HCT116 (cell line): ENCODE results near the gene ZNF560. TPM values are rescaled to one million over a fixed set of nuclear protein-coding genes. Genes with fewer than 3 reads are reported as not detected.

Source experiments
- ATAC-seq: fragments of 200-7000 bp; cut with Tn5 transposase; 2 replicates; pipeline ENCODE4 v1.9.1; 2020; ENCODE audit warnings: mild to moderate bottlenecking, moderate library complexity
- BruUV-seq: library from RNA; stranded (reverse); fragments of 400-500 nt; replicated peaks from 2 replicates; lab custom pipeline; 2021; lab: Mats Ljungman, UMichigan
- CTCF ChIA-PET: fragments of 300-600 bp; sonication (Branson Sonifier 250); formaldehyde crosslinking; loops from one replicate; lab custom pipeline; 2021; ENCODE audit warnings: antibody characterized with exemption; lab: Charles Lee
- POLR2A ChIA-PET: fragments of 300-600, 350-600 bp; sonication (Branson Sonifier 250); formaldehyde crosslinking; loops from one replicate; lab custom pipeline; 2021; ENCODE audit warnings: antibody characterized with exemption; lab: Charles Lee
- RAD21 ChIA-PET, 2 experiments: fragments of 300-600 bp; sonication (Branson Sonifier 250); formaldehyde crosslinking; loops; one replicate each; lab custom pipeline; 2023; ENCODE audit warnings: low total read pairs in 2 of 2; ENCODE audit not compliant: uncharacterized antibody in 2 of 2, unreplicated experiment in 2 of 2, low non-redundant PET in 1 of 2; lab: Charles Lee
- DNase-seq: peaks from one replicate; pipeline ENCODE4 v3.0.0-alpha.2; 2010; ENCODE audit warnings: low read depth, low spot score
- H2AFZ ChIP-seq: fragments of 200-600 bp; shearing (Covaris generic), sonication (generic); 2 replicates; pipeline ENCODE4 v1.6.1; 2017; ENCODE audit warnings: low read depth, mixed run types, mixed read lengths, antibody characterized with exemption, low read length; ENCODE audit not compliant: poor library complexity, severe bottlenecking
- H3K27ac ChIP-seq: 2 replicates; pipeline ENCODE4 v1.5.1; 2012; ENCODE audit warnings: low read depth, low read length
- H3K27me3 ChIP-seq: fragments of 200-600 bp; sonication (generic); 2 replicates; pipeline ENCODE4 v1.6.1; 2016; ENCODE audit warnings: mixed run types, low read length, mixed read lengths; ENCODE audit not compliant: insufficient read depth
- H3K36me3 ChIP-seq, 2 experiments: fragments of 200-500 bp in 1 of 2; fragments of 200-600 bp in 1 of 2; sonication (Bioruptor generic) in 1 of 2; sonication (generic) in 1 of 2; 2 replicates each; pipeline versions ENCODE4 v1.5.1 to v1.6.1; 2014 to 2016; ENCODE audit warnings: low read length in 2 of 2, inconsistent platforms in 1 of 2, mixed read lengths in 1 of 2, mixed run types in 1 of 2; ENCODE audit not compliant: insufficient read depth in 2 of 2, control insufficient read depth in 1 of 2
- H3K4me1 ChIP-seq, 2 experiments: fragments of 200-600 bp in 1 of 2; sonication (generic) in 1 of 2; 2 replicates each; pipeline versions ENCODE4 v1.5.1 to v1.6.1; 2012 to 2017; ENCODE audit warnings: low read length in 2 of 2, inconsistent platforms in 1 of 2, mild to moderate bottlenecking in 1 of 2, mixed read lengths in 1 of 2, mixed run types in 1 of 2, moderate library complexity in 1 of 2; ENCODE audit not compliant: insufficient read depth in 2 of 2, control insufficient read depth in 1 of 2
- H3K4me2 ChIP-seq: fragments of 200-600 bp; sonication (generic); 2 replicates; pipeline ENCODE4 v1.6.1; 2017; ENCODE audit warnings: mixed run types, low read length, mixed read lengths
- H3K4me3 ChIP-seq, 2 experiments: fragments of 200-600 bp in 1 of 2; sonication (generic) in 1 of 2; replicated peaks in 1 of 2; 2 replicates each; pipeline ENCODE4 v1.5.1; 2011 to 2016; ENCODE audit warnings: low read length in 2 of 2, control low read depth in 1 of 2, low read depth in 1 of 2, mild to moderate bottlenecking in 1 of 2, mixed read lengths in 1 of 2, mixed run types in 1 of 2
- H3K79me2 ChIP-seq: fragments of 200-600 bp; sonication (generic); 2 replicates; pipeline ENCODE4 v1.6.1; 2017; ENCODE audit warnings: mild to moderate bottlenecking, mixed run types, low read length, moderate library complexity, mixed read lengths; ENCODE audit not compliant: insufficient read depth
- H3K9ac ChIP-seq: fragments of 200-600 bp; sonication (generic); 2 replicates; pipeline ENCODE4 v1.6.1; 2016; ENCODE audit warnings: low read length, mixed read lengths
- H3K9me2 ChIP-seq: fragments of 200-600 bp; sonication (generic), shearing (Covaris generic); 2 replicates; pipeline ENCODE4 v1.6.1; 2017; ENCODE audit warnings: mixed run types, mild to moderate bottlenecking, moderate library complexity; ENCODE audit not compliant: insufficient read depth
- H3K9me3 ChIP-seq, 2 experiments: fragments of 200-500 bp in 1 of 2; fragments of 200-600 bp in 1 of 2; sonication (Bioruptor generic) in 1 of 2; sonication (generic) in 1 of 2; 2 replicates each; pipeline ENCODE4 v1.6.1; 2014 to 2017; ENCODE audit warnings: low read length in 2 of 2, mixed read lengths in 2 of 2, inconsistent platforms in 1 of 2, low read depth in 1 of 2, mild to moderate bottlenecking in 1 of 2, mixed run types in 1 of 2, moderate library complexity in 1 of 2; ENCODE audit not compliant: control insufficient read depth in 1 of 2, insufficient read depth in 1 of 2
- H4K20me1 ChIP-seq: fragments of 200-600 bp; sonication (generic), shearing (Covaris generic); 2 replicates; pipeline ENCODE4 v1.6.1; 2017; ENCODE audit warnings: mixed run types, mild to moderate bottlenecking, moderate library complexity; ENCODE audit not compliant: insufficient read depth
- ATF3 ChIP-seq: IDR thresholded peaks from 2 replicates; pipeline ENCODE4 v1.6.1; 2012
- EGR1 ChIP-seq: IDR thresholded peaks from 2 replicates; pipeline ENCODE4 v1.6.1; 2012; ENCODE audit warnings: low read depth
- EZH2 ChIP-seq: fragments of 200-600 bp; sonication (generic); IDR thresholded peaks from 2 replicates; pipeline ENCODE4 v1.6.1; 2017; ENCODE audit warnings: antibody characterized with exemption, mixed run types
- EZH2phosphoT487 ChIP-seq: fragments of 200-600 bp; IDR thresholded peaks from 2 replicates; pipeline ENCODE4 v1.6.1; 2018; ENCODE audit warnings: antibody characterized with exemption, borderline replicate concordance
- FOSL1 ChIP-seq: IDR thresholded peaks from 2 replicates; pipeline ENCODE4 v1.6.1; 2012; ENCODE audit warnings: low read depth
- JUND ChIP-seq: IDR thresholded peaks from 2 replicates; pipeline ENCODE4 v1.6.1; 2012
- POLR2A ChIP-seq: IDR thresholded peaks from 2 replicates; pipeline ENCODE4 v1.7.0; 2011; ENCODE audit warnings: borderline replicate concordance; ENCODE audit not compliant: insufficient read depth, insufficient read length; ENCODE audit errors: extremely low read depth
- POLR2AphosphoS5 ChIP-seq: IDR thresholded peaks from 2 replicates; pipeline ENCODE4 v1.6.1; 2011; ENCODE audit warnings: mild to moderate bottlenecking, low read depth, low read length, moderate library complexity
- RAD21 ChIP-seq: IDR thresholded peaks from 2 replicates; pipeline ENCODE4 v1.6.1; 2012; ENCODE audit warnings: low read depth, mild to moderate bottlenecking
- SIN3A ChIP-seq: IDR thresholded peaks from 2 replicates; pipeline ENCODE4 v1.6.1; 2012; ENCODE audit warnings: low read depth
- SRF ChIP-seq: IDR thresholded peaks from 2 replicates; pipeline ENCODE4 v1.6.1; 2012; ENCODE audit warnings: low read depth
- TCF7L2 ChIP-seq: IDR thresholded peaks from 2 replicates; pipeline ENCODE4 v1.7.0; 2011; ENCODE audit warnings: borderline replicate concordance, inconsistent platforms; ENCODE audit not compliant: insufficient read depth, insufficient read length; ENCODE audit errors: extremely low read depth
- intact Hi-C: fragments of 100-400 bp; cut with micrococcal nuclease; formaldehyde crosslinking; loops from 2 replicates; pipeline ENCODE4 v1.10.0; 2022
- total RNA-seq: library from RNA; stranded (reverse); gene quantifications from one replicate; pipeline ENCODE4 v1.2.1, GENCODE V29; 2021; ENCODE audit not compliant: unreplicated experiment
- TF ChIP-seq, protein P1 (sequence below): IDR thresholded peaks from 2 replicates; pipeline ENCODE4 v1.6.1; 2012

ZNF560 gene
- total RNA-seq, 1 experiment from 2014 or later = not detected

DNA sequence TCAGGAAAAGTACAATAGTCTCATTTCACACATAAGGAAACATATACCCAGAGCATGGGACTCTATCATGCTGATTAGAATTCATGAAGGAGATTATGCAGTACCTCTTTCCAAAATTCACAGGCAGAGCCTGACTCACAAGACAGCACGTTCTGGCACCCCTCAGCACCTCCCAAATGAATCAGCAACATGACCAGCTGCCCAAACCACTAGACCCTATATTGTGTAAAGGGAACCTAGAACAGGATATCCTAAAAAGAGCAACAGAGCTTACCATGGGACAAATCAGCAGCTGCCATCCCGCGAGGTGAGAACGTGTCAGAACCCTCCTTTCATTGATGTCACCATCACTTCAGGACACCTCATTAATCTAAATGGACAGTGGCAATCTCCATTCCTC lies 37.5 kb upstream of the ZNF560 start:
- no TSS peak for BruUV-seq
- H3K9ac ChIP-seq = no peak overlapping the region
- POLR2A ChIA-PET = no interaction called here
- H4K20me1 ChIP-seq = no peaks in the 10 kb centered on the region
- H3K4me3 ChIP-seq = no peak overlapping the region
- TF ChIP-seq SIN3A = no peak
- TF ChIP-seq POLR2AphosphoS5 = no peak
- no peak for TF ChIP-seq SRF
- TF ChIP-seq POLR2A = no peak
- no peak for TF ChIP-seq ATF3
- TF ChIP-seq TCF7L2 = no peak
- no peak for TF ChIP-seq RAD21
- TF ChIP-seq EZH2phosphoT487 = no peak
- TF ChIP-seq EGR1 = no peak
- TF ChIP-seq EZH2 = no peak
- TF ChIP-seq, all 23 proteins: peak for 0
- peaks cover 0 to 11% of the 10 kb centered on the region in 2 experiments; a peak in 2 of 4 replicates for H3K9me3 ChIP-seq
- H3K27ac ChIP-seq = no peak overlapping the region
- RAD21 ChIA-PET = no interaction called here
- DNase-seq (no peak), ATAC-seq (no peak)
- CTCF ChIA-PET = no interaction called here
- H3K9me2 ChIP-seq = no peaks in the 10 kb centered on the region
- no peak overlapping the region for H3K4me2 ChIP-seq
- H2AFZ ChIP-seq = no peak overlapping the region
- no peaks in the 10 kb centered on the region; a peak in 1 of 4 replicates for H3K4me1 ChIP-seq
- no peaks in the 10 kb centered on the region for H3K36me3 ChIP-seq
- H3K79me2 ChIP-seq = no peaks in the 10 kb centered on the region
- no peaks in the 10 kb centered on the region for H3K27me3 ChIP-seq
- intact Hi-C loops = no loop called here

- CTCF ChIA-PET = no interaction called here
- Histone ChIP-seq H4K20me1 (no peaks in the 10 kb centered on the region), H3K4me3 (no peak overlapping the region), H3K27me3 (no peaks in the 10 kb centered on the region), H3K9me3 (peaks cover 31 to 45% of the 10 kb centered on the region in 2 experiments; a peak in 3 of 4 replicates), H3K4me1 (no peaks in the 10 kb centered on the region), H3K36me3 (no peaks in the 10 kb centered on the region), H3K27ac (no peak overlapping the region), H3K9ac (no peak overlapping the region), H2AFZ (no peak overlapping the region), H3K4me2 (no peak overlapping the region), H3K9me2 (no peaks in the 10 kb centered on the region), H3K79me2 (no peaks in the 10 kb centered on the region)
- peak; percentile 21; the same call in 1 of the 2 replicates for TF ChIP-seq JUND
- peak; percentile 59; the same call in 1 of the 2 replicates for TF ChIP-seq FOSL1
- TF ChIP-seq, protein P1, sequence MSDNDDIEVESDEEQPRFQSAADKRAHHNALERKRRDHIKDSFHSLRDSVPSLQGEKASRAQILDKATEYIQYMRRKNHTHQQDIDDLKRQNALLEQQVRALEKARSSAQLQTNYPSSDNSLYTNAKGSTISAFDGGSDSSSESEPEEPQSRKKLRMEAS = no peak
- BruUV-seq = no TSS peak
- DNase-seq (no peak), ATAC-seq (no peak)
- RAD21 ChIA-PET = no interaction called here
- intact Hi-C loops = no loop called here
- POLR2A ChIA-PET = no interaction called here
These were observed 33.5 kb upstream of the ZNF560 start for GRCh38 chr19:9531933-9532332.
